Stimulated activated CD4-positive, alpha-beta T cell treated with anti-CD3 and anti-CD28 coated beads, TNF-alpha, amount 100 ng/mL, for 48 hours (primary cell): ENCODE measurements around the gene TMEM229A.
"Not testable (repeated sequence)": the region's sequence is repeated elsewhere in the genome, so short reads cannot be mapped to it uniquely, and the experiment has no call there.

Source experiments
- DNase-seq, 3 donors: peaks; one replicate each; pipeline ENCODE4 v3.0.0-alpha.2; 2020; ENCODE audit warnings: low read depth in 3 of 3

Gene TMEM229A

DNA sequence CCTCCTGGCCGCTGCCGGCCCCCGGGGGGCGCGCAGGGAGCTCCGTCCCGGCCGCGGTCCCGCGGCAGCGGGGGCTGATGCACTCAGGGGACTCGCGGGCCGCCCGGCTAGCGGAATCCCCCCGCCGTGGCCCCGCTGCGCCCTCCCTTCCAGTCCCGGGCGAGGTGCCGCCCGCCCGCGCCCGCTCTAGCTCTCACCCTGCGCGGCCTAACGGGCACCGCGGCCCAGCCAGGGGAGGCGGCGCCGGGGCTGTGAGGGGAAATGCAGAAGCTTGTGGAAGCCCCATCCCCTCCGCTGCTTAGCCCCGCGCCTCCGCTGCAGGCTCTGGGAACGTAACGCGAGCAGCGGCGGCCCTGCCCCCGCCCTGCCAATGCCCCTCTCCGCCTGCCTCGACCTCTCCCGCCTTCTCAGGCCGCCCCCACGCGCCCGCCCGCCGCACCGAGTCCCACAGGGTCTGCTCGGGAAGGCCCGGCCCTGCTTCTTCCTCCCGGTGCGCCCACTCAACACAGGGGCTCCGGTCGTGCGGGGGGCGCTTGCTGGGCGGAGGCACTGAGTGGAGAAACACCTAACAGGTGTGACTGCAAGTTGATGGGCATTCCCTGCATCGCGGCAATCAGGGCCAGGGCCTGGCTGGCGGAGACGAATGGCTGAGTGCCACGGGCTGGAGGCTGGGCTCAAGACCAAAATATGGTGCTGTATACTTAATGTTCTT is 384 bp upstream of the TMEM229A start:
- no peak for DNase-seq

GRCh38 chr7:124031919-124032318 is 948 bp downstream of the TMEM229A start:
- DNase-seq: no peak

DNA sequence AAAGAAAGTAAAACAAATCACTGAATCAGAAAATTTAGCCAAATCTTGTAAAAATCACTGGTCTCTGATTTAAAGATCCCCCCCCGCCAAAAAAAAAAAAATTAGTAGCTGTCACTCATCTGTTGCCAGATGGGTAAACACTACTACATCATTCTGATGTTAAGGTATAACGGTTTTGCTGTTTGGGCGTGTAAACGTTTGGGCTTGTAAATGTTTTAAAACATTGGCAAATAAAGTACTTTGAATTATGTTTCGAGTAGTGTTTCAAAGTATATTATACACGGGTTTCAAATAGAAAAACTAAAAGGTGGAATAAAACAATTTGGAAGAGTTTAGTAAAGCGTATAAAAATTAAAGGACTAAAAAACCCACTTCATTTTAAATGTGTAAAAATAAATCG is 1.5 kb downstream of the TMEM229A start:
- DNase-seq: no peak

GRCh38 chr7:124030964-124031363 is 1.9 kb downstream of the TMEM229A start:
- DNase-seq: no peak

DNA sequence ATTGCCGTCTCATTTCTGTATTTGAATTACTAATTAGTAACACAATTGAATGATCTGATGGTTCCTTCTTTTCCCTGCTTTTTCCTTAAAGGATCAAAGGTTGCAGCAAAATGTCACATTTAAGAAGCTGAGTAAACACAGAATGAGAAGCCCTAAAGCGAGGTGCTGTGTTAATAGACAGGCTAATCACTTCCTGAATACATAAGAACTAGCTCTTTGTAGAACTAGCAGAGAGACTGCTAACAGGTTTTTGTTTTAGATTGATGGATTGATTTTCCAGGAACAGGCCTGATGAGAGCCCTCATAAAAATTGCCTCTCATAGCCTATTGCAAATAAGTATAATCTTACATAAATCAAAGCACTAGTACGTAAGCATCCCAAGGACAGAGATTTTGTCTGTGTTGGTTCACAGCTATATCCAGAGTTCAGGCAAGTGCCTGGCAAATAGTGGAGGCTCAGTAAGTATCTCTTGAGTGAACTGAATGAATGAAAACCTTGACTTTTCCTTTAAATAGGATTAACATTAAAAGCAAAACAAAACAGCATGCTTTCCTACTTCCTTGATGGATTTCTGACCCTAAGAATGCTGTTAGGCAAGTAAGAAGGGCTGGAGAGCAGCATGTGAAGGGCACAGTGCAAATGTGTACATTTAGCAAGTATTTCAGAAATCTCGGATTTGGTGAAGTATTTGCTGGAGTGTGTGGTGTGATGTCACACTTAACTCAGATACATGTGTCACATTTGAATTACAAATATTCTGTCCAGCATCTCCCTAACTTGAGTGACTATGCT is 3.3 kb downstream of the TMEM229A start:
- no peak for DNase-seq

- no peak for DNase-seq
Observed at GRCh38 chr7:124027236-124027635, 5.6 kb downstream of the TMEM229A start.

DNA sequence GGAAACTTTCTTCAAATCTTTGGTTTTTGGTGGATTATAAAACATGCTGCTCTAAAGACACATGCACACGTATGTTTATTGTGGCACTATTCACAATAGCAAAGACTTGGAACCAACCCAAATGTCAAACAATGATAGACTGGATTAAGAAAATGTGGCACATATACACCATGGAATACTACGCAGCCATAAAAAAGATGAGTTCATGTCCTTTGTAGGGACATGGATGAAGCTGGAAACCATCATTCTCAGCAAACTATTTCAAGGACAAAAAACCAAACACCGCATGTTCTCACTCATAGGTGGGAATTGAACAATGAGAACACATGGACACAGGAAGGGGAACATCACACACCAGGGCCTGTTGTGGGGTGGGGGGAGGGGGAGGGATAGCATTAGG is 8.5 kb downstream of the TMEM229A start:
- not testable (repeated sequence) for DNase-seq

DNA sequence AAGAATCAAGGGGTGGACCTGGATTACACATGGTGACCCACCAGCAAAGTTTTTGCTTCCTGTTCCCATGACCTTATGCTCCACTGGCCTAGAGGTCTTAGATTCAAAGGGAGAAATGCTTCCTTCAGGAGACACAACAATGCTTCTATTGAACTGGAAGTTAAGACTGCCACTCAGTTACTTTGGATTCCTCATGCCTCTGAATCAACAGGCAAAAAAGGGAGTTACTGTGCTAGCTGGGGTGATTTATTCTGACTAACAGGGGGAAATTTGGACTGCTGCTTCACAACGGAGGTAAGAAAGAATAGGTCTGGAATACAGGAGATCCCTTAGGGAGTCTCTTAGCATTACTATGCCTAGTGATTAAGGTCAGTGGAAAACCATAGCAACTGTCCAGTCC is 10.3 kb downstream of the TMEM229A start:
- no peak for DNase-seq

GRCh38 chr7:124020060-124020459 is 12.8 kb downstream of the TMEM229A start:
- no peak for DNase-seq

DNA sequence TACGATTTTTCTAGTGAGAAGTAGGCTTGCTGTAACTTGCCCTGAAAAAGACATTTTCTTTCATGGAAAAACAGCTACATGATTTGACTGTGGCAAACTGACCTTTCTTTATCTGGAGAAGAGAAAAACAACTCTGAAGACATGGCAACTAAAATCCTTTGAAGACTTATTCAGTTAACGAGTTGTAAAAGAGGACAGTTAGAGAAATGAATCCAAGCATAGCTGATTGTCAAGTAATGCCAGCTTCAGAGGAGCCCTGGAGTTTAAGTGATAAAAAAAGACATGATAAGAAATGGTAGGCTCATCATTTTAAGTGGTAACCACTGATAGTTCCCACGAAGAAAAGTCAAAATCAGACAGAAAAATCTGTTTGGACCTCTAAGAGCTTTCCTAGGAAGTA is 19.6 kb downstream of the TMEM229A start:
- no peak for DNase-seq

- DNase-seq: no peak
Observed at GRCh38 chr7:124012864-124013263, 20.0 kb downstream of the TMEM229A start.

- DNase-seq: no peak
Observed at GRCh38 chr7:124009321-124009720, 23.5 kb downstream of the TMEM229A start.

- not testable (repeated sequence) for DNase-seq
Observed at GRCh38 chr7:124008296-124008695, 24.6 kb downstream of the TMEM229A start.

GRCh38 chr7:123999703-124000102 is 33.2 kb downstream of the TMEM229A start:
- DNase-seq: no peak

DNA sequence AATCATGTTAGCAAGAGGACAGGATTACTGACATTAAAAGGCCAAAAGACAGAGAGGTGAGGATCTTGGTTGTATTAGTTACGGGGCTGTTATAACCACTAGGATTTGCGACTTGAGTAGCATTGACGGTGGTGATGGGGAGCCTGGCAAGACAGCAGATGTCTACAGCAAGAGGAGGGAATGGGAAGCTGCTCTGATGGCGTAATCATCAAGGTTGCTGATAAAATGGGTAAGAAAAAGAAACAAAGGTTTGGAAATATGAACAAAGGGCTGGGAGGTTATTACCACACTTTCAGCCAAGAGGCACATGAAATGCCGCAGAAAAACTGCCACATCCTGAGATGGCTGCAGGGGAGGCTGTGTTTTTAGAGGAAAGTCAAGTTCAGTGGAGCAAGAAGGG is 33.9 kb downstream of the TMEM229A start:
- no peak for DNase-seq

DNA sequence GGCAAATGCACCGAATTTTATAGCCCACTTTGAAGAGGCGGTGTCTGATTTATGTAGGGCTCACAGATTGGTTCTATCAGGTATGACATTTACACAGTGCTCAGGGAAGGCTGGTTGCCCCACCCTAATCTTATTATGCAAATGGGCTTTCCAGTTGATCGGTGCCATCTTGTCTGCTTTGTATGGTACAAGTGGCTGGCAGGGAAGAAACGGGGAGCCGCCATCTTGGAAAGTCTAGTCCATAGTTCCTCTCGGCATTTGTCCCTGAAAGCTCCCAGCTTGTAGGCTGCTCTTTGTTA is 36.6 kb downstream of the TMEM229A start:
- no peak for DNase-seq

GRCh38 chr7:123995617-123996326 is 37.1 kb downstream of the TMEM229A start:
- no peak for DNase-seq

GRCh38 chr7:123994449-123994848 is 38.4 kb downstream of the TMEM229A start:
- DNase-seq: no peak

GRCh38 chr7:123993996-123994395 is 38.9 kb downstream of the TMEM229A start:
- DNase-seq: no peak

DNA sequence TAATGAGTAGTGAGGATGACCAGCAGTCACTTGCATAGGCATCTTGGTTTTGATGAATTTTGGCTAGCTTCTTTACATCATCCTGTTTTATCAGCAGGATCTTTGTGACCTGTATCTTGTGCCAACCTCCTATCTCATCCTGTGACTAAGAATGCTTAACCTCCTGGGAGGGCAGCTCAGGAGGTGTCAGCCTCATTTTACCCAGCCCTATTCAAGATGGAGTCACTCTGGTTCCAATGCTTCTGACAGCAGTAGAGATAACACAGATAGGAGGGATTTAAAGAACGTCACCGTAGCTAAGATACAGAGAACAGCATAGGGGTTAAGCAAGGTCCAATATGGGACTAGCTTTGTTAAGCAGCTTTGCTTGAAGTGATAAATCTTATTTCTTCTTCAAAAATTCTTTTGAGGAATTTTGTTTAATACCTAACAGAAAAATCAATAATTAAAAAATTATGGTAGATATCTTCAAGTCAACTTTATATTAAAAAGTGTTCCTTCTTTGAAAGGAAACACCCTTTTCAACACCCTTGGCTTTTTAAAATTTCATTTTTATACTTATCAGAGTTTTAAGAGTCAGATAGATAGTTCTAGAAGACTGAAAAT is 39.9 kb downstream of the TMEM229A start:
- no peak for DNase-seq

- DNase-seq: no peak
Observed at GRCh38 chr7:123987445-123987844, 45.4 kb downstream of the TMEM229A start.
